ENCODE data around the gene LRIG3. TPM values are rescaled to one million over a fixed set of nuclear protein-coding genes. Genes with fewer than 3 reads are reported as not detected.
"Not testable (repeated sequence)": the region's sequence is repeated elsewhere in the genome, so short reads cannot be mapped to it uniquely, and the experiment has no call there.

The LRIG3 gene
- total and polyA plus RNA-seq, 7 donors, result 2.8 to 186 (median 58.1) TPM

DNA sequence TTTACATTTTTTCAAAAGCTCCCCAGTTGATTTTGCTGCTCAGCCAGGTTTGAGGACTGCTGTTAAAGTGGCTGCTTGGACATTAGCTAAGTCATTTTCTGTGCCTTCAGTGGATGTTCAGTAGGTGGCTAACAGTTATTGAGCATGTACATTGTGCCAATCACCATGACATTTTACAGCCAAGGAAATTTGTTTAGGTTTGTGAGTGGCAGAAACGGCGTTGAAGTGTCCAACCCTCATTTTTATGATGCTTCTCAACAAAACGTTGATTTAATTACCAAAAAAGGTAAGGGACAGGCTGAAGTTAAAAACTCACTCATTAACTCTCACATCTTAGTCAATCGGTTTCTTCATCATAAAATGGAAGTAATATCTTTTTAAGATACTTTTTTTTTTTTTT, 37.0 kb upstream of the LRIG3 start:
- DNase-seq, result no peak
- 12 to 64% methylated on average over 4 of the region's 4 CpGs for WGBS, 2 donors
- H3K4me3 ChIP-seq, result no peak overlapping the region
- TF ChIP-seq POLR2AphosphoS5 (IDR thresholded peaks at IDR 0.05) (no peak), EP300 (IDR thresholded peaks at IDR 0.05) (no peak), POLR2A (IDR thresholded peaks at IDR 0.05) (no peak)
- TF ChIP-seq, protein P1, sequence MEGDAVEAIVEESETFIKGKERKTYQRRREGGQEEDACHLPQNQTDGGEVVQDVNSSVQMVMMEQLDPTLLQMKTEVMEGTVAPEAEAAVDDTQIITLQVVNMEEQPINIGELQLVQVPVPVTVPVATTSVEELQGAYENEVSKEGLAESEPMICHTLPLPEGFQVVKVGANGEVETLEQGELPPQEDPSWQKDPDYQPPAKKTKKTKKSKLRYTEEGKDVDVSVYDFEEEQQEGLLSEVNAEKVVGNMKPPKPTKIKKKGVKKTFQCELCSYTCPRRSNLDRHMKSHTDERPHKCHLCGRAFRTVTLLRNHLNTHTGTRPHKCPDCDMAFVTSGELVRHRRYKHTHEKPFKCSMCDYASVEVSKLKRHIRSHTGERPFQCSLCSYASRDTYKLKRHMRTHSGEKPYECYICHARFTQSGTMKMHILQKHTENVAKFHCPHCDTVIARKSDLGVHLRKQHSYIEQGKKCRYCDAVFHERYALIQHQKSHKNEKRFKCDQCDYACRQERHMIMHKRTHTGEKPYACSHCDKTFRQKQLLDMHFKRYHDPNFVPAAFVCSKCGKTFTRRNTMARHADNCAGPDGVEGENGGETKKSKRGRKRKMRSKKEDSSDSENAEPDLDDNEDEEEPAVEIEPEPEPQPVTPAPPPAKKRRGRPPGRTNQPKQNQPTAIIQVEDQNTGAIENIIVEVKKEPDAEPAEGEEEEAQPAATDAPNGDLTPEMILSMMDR (IDR thresholded peaks at IDR 0.05), result no peak
- H3K4me1 ChIP-seq, result no peaks in the 10 kb centered on the region
- no peaks in the 10 kb centered on the region for H3K36me3 ChIP-seq
- no peaks in the 10 kb centered on the region for H3K9me3 ChIP-seq
- H3K27me3 ChIP-seq, result no peaks in the 10 kb centered on the region
- no peak overlapping the region for H3K27ac ChIP-seq
- intact Hi-C loops (cut with DNase I), result no loop called here

DNA sequence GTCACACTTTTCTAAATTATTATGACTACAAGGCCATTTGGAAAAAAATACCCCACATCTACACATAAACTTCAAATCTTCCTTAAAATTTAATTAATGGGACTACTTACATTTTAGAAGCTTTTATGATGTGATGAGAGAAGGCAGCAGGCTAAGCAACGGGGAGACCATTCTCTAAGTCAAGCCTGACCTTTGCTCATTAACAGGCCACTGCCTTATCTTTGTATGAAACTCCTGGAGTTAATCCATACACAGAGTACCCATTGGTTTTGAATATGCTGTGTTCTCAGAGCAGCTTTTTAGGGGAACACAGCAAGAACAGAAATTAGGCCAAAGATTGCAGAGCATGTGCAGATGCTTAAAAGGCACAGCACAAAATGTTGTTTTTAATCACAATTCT, 35.5 kb upstream of the LRIG3 start:
- Histone ChIP-seq H3K27ac (no peak overlapping the region), H3K36me3 (no peaks in the 10 kb centered on the region), H3K4me1 (no peaks in the 10 kb centered on the region), H3K9me3 (no peaks in the 10 kb centered on the region), H3K4me3 (no peak overlapping the region), H3K27me3 (no peaks in the 10 kb centered on the region)
- DNase-seq, result no peak
- intact Hi-C loops (cut with DNase I), result no loop called here
- 8 to 60% methylated on average over 1 of the region's 1 CpG for WGBS, 2 donors
- TF ChIP-seq, protein P1 (IDR thresholded peaks at IDR 0.05), result no peak
- TF ChIP-seq EP300 (IDR thresholded peaks at IDR 0.05), result no peak
- TF ChIP-seq POLR2A (IDR thresholded peaks at IDR 0.05), result no peak
- no peak for TF ChIP-seq POLR2AphosphoS5 (IDR thresholded peaks at IDR 0.05)

DNA sequence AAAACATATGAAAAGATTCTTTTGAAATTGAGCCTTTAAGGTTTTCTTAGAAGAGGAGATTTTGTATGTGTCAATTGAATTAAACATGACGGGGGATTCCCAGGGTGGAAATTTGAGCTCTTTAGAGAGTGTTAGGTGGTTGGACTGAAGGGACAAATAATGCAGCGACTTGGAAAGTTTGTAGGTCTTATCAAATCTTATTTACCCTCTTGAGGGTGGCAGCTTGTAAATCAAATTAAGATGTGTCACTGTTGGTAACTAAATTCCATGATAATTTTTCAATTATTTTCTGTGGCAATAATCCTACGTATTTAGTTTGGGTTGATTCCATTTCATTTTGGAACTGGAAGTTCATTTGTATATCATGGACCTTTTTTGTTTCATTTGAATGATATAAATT, 33.7 kb upstream of the LRIG3 start:
- H3K4me3 ChIP-seq, result no peak overlapping the region
- intact Hi-C loops (cut with DNase I), result no loop called here
- H3K27me3 ChIP-seq, result no peaks in the 10 kb centered on the region
- 80 to 88% methylated on average over 3 of the region's 3 CpGs for WGBS, 2 donors
- no peaks in the 10 kb centered on the region for H3K4me1 ChIP-seq
- H3K36me3 ChIP-seq, result no peaks in the 10 kb centered on the region
- H3K9me3 ChIP-seq, result no peaks in the 10 kb centered on the region
- no peak for DNase-seq
- TF ChIP-seq POLR2A (IDR thresholded peaks at IDR 0.05), result no peak
- TF ChIP-seq, protein P1 (IDR thresholded peaks at IDR 0.05), result no peak
- TF ChIP-seq EP300 (IDR thresholded peaks at IDR 0.05), result no peak
- no peak for TF ChIP-seq POLR2AphosphoS5 (IDR thresholded peaks at IDR 0.05)
- no peak overlapping the region for H3K27ac ChIP-seq

DNA sequence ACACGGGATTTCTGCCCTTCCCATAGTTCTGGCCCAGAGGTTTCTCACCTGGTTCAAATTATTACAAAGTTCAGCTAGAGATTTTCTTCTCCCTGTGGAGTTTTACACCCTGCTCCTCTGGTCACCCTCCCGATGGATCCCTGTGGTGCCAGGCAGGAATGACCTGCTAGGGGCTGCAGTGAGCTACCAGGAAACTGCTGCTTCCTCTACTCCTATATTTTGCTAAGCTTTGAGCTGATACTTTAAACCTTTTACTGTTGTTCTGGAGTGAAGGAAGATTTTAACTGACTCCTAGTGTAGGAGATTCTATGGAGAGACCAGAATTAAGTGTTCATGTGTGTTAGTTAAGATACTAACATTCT, 30.4 kb upstream of the LRIG3 start:
- H3K4me3 ChIP-seq, result no peak overlapping the region
- no peaks in the 10 kb centered on the region for H3K36me3 ChIP-seq
- H3K4me1 ChIP-seq, result no peaks in the 10 kb centered on the region
- no peak overlapping the region for H3K27ac ChIP-seq
- TF ChIP-seq, protein P1 (IDR thresholded peaks at IDR 0.05), result no peak
- no peak for TF ChIP-seq POLR2AphosphoS5 (IDR thresholded peaks at IDR 0.05)
- TF ChIP-seq EP300 (IDR thresholded peaks at IDR 0.05), result no peak
- no peak for TF ChIP-seq POLR2A (IDR thresholded peaks at IDR 0.05)
- WGBS, 2 donors, result 14 to 34% methylated on average over 2 of the region's 2 CpGs
- no peaks in the 10 kb centered on the region for H3K27me3 ChIP-seq
- no peak for DNase-seq
- H3K9me3 ChIP-seq, result peaks cover 0 to 3% (median 0%) of the 10 kb centered on the region in 4 donors
- intact Hi-C loops (cut with DNase I), result no loop called here

DNA sequence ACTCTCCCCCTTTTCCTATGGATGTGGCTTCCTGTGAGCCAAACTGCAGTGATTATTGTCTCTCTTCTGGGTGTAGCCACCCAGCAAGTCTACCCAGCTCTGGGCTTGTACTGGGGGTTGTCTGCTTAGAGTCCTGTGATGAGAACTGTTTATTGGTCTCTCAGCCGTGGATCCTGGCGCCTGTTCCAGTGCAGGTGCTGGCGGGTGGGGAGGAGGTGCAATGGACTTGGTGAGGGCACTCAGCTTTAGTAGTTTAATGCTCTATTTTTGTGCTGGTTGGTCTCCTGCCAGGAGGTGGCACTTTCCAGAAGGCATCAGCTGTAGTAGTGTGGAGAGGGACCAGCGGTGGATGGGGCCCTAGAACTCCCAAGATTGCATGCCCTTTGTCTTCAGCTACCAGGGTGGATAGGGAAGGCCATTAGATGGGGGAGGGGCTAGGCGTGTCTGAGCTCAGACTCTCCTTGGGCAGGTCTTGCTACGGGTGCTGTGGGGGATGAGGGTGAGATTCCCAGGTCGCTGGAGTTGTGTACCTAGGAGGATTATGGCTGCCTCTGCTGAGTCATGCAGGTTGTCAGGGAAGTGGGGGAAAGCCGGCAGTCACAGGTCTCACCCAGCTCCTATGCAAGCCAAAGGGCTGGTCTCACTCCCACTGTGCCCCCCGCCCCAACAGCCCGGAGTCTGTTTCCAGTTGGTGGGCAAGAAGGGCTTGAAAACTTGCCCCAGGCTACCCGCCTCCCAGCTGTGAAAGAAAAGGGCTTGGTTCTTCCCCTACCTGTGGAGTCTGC, 29.8 kb upstream of the LRIG3 start:
- 15 to 65% methylated on average over 11 of the region's 11 CpGs for WGBS, 2 donors

More for the DNA sequence above, 29.8 kb upstream of the LRIG3 start:
- H3K9me3 ChIP-seq; H3K36me3 ChIP-seq; DNase-seq; H3K27me3 ChIP-seq; H3K4me3 ChIP-seq; H3K4me1 ChIP-seq; intact Hi-C loops (cut with DNase I); H3K27ac ChIP-seq: not testable (repeated sequence)

Data from sigmoid colon (tissue), 7 donors.